Suprapubic skin (tissue), 3 donors: ENCODE data around the gene ADH5.

Experiments used
- CTCF ChIP-seq, 2 donors: fragments of 200-600 bp in 1 of 2; fragments of 450-650 bp in 1 of 2; sonication (generic) in 1 of 2; IDR thresholded peaks; one replicate each; pipeline ENCODE4 v1.5.1; 2016 to 2019; ENCODE audit warnings: antibody characterized with exemption in 2 of 2, mild to moderate bottlenecking in 1 of 2, moderate library complexity in 1 of 2
- EP300 ChIP-seq: sonication (generic); formaldehyde crosslinking; IDR thresholded peaks from one replicate; pipeline ENCODE4 v1.6.1; 2017; ENCODE audit warnings: antibody characterized with exemption

- TF ChIP-seq CTCF (IDR thresholded peaks at IDR 0.05) (no peak), EP300 (no peak)
These were observed 42.8 kb upstream of the ADH5 start for GRCh38 chr4:99131378-99131777.
